Hematopoietic multipotent progenitor cell treated with erythropoietin and hydrocortisone succinate and interleukin-3 and kit ligand, for 4 days (in vitro differentiated cells): ENCODE data around the gene LRRC8D.

Experiments used
- DNase-seq: peaks from one replicate; pipeline ENCODE4 v3.0.0-alpha.2; 2015

LRRC8D gene

GRCh38 chr1:89872567-89872966 lies 51.7 kb downstream of the LRRC8D start:
- no peak for DNase-seq

- no peak for DNase-seq
Observed at GRCh38 chr1:89873288-89873687, 52.5 kb downstream of the LRRC8D start.

GRCh38 chr1:89873770-89874169 lies 52.9 kb downstream of the LRRC8D start:
- peak; percentile 30 for DNase-seq

- no peak for DNase-seq
Observed at GRCh38 chr1:89876463-89876862, 55.6 kb downstream of the LRRC8D start.

- DNase-seq = peak; percentile 52
Observed at GRCh38 chr1:89877756-89878155, 56.9 kb downstream of the LRRC8D start.

GRCh38 chr1:89878256-89878655 lies 57.4 kb downstream of the LRRC8D start:
- DNase-seq = no peak

GRCh38 chr1:89880679-89881078 lies 59.8 kb downstream of the LRRC8D start:
- DNase-seq = no peak

GRCh38 chr1:89881415-89882058 lies 60.7 kb downstream of the LRRC8D start:
- peak; percentile 31 for DNase-seq

- no peak for DNase-seq
Observed at GRCh38 chr1:89882348-89883029, 61.7 kb downstream of the LRRC8D start.

GRCh38 chr1:89883030-89883379 lies 62.2 kb downstream of the LRRC8D start:
- no peak for DNase-seq

GRCh38 chr1:89884718-89885596 lies 64.1 kb downstream of the LRRC8D start:
- no peak for DNase-seq

GRCh38 chr1:89887270-89887669 lies 66.4 kb downstream of the LRRC8D start:
- no peak for DNase-seq

GRCh38 chr1:89887713-89888112 lies 66.9 kb downstream of the LRRC8D start:
- DNase-seq = no peak

- DNase-seq = peak; percentile 48
Observed at GRCh38 chr1:89888480-89889322, 67.9 kb downstream of the LRRC8D start.

GRCh38 chr1:89889323-89889615 lies 68.4 kb downstream of the LRRC8D start:
- no peak for DNase-seq

- no peak for DNase-seq
Observed at GRCh38 chr1:89890085-89890752, 69.4 kb downstream of the LRRC8D start.

GRCh38 chr1:89892816-89893215 lies 72.0 kb downstream of the LRRC8D start:
- DNase-seq = no peak

GRCh38 chr1:89894210-89895201 lies 73.7 kb downstream of the LRRC8D start:
- peak; percentile 42 for DNase-seq

GRCh38 chr1:89896105-89896942 lies 75.5 kb downstream of the LRRC8D start:
- peak; percentile 84 for DNase-seq
